Measurements from ENCODE around the gene NPAS3.

DNA sequence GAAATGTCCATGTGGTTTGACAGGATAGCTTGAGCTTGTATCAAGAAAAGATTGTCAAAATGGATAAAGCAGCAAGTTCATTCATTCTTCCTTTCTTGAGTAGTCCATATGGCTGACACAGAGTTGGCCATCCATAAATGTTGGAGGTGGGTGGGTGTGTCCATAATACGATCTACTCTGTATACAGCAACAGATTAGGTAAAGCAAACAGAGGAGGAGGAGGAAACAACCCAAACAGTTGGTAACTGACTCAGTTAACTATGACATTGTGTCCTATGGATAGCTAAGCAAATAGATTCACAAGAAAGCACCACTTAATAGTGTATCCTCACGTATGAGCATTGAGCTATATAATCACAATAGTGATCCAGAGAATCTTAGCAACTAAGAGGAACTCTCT is 868.2 kb downstream of the NPAS3 start:
- no peak for TF ChIP-seq EP300 (IDR thresholded peaks at IDR 0.05; ENCODE audit: borderline replicate concordance in 1 of 2, low read depth in 2 of 2, low read length in 2 of 2)
- TF ChIP-seq POLR2AphosphoS5 (IDR thresholded peaks at IDR 0.05; ENCODE audit: low read depth, low read length): no peak
- TF ChIP-seq JUND (IDR thresholded peaks at IDR 0.05; ENCODE audit: low read length): no peak
- TF ChIP-seq POLR2A (IDR thresholded peaks at IDR 0.05; ENCODE audit: control extremely low read depth in 1 of 2, low read depth in 2 of 2, low read length in 2 of 2): no peak
- no peak for TF ChIP-seq CBX8 (IDR thresholded peaks at IDR 0.05; ENCODE audit: borderline replicate concordance, low read depth, low read length)
- TF ChIP-seq CEBPB (IDR thresholded peaks at IDR 0.05; ENCODE audit: low read depth, low read length): no peak
- TF ChIP-seq EZH2 (IDR thresholded peaks at IDR 0.05; ENCODE audit: low read depth, low read length, severe bottlenecking): no peak
- TF ChIP-seq, protein P1, sequence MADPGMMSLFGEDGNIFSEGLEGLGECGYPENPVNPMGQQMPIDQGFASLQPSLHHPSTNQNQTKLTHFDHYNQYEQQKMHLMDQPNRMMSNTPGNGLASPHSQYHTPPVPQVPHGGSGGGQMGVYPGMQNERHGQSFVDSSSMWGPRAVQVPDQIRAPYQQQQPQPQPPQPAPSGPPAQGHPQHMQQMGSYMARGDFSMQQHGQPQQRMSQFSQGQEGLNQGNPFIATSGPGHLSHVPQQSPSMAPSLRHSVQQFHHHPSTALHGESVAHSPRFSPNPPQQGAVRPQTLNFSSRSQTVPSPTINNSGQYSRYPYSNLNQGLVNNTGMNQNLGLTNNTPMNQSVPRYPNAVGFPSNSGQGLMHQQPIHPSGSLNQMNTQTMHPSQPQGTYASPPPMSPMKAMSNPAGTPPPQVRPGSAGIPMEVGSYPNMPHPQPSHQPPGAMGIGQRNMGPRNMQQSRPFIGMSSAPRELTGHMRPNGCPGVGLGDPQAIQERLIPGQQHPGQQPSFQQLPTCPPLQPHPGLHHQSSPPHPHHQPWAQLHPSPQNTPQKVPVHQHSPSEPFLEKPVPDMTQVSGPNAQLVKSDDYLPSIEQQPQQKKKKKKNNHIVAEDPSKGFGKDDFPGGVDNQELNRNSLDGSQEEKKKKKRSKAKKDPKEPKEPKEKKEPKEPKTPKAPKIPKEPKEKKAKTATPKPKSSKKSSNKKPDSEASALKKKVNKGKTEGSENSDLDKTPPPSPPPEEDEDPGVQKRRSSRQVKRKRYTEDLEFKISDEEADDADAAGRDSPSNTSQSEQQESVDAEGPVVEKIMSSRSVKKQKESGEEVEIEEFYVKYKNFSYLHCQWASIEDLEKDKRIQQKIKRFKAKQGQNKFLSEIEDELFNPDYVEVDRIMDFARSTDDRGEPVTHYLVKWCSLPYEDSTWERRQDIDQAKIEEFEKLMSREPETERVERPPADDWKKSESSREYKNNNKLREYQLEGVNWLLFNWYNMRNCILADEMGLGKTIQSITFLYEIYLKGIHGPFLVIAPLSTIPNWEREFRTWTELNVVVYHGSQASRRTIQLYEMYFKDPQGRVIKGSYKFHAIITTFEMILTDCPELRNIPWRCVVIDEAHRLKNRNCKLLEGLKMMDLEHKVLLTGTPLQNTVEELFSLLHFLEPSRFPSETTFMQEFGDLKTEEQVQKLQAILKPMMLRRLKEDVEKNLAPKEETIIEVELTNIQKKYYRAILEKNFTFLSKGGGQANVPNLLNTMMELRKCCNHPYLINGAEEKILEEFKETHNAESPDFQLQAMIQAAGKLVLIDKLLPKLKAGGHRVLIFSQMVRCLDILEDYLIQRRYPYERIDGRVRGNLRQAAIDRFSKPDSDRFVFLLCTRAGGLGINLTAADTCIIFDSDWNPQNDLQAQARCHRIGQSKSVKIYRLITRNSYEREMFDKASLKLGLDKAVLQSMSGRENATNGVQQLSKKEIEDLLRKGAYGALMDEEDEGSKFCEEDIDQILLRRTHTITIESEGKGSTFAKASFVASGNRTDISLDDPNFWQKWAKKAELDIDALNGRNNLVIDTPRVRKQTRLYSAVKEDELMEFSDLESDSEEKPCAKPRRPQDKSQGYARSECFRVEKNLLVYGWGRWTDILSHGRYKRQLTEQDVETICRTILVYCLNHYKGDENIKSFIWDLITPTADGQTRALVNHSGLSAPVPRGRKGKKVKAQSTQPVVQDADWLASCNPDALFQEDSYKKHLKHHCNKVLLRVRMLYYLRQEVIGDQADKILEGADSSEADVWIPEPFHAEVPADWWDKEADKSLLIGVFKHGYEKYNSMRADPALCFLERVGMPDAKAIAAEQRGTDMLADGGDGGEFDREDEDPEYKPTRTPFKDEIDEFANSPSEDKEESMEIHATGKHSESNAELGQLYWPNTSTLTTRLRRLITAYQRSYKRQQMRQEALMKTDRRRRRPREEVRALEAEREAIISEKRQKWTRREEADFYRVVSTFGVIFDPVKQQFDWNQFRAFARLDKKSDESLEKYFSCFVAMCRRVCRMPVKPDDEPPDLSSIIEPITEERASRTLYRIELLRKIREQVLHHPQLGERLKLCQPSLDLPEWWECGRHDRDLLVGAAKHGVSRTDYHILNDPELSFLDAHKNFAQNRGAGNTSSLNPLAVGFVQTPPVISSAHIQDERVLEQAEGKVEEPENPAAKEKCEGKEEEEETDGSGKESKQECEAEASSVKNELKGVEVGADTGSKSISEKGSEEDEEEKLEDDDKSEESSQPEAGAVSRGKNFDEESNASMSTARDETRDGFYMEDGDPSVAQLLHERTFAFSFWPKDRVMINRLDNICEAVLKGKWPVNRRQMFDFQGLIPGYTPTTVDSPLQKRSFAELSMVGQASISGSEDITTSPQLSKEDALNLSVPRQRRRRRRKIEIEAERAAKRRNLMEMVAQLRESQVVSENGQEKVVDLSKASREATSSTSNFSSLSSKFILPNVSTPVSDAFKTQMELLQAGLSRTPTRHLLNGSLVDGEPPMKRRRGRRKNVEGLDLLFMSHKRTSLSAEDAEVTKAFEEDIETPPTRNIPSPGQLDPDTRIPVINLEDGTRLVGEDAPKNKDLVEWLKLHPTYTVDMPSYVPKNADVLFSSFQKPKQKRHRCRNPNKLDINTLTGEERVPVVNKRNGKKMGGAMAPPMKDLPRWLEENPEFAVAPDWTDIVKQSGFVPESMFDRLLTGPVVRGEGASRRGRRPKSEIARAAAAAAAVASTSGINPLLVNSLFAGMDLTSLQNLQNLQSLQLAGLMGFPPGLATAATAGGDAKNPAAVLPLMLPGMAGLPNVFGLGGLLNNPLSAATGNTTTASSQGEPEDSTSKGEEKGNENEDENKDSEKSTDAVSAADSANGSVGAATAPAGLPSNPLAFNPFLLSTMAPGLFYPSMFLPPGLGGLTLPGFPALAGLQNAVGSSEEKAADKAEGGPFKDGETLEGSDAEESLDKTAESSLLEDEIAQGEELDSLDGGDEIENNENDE (IDR thresholded peaks at IDR 0.05; ENCODE audit: insufficient replicate concordance, low read length): no peak
- TF ChIP-seq, protein P2, sequence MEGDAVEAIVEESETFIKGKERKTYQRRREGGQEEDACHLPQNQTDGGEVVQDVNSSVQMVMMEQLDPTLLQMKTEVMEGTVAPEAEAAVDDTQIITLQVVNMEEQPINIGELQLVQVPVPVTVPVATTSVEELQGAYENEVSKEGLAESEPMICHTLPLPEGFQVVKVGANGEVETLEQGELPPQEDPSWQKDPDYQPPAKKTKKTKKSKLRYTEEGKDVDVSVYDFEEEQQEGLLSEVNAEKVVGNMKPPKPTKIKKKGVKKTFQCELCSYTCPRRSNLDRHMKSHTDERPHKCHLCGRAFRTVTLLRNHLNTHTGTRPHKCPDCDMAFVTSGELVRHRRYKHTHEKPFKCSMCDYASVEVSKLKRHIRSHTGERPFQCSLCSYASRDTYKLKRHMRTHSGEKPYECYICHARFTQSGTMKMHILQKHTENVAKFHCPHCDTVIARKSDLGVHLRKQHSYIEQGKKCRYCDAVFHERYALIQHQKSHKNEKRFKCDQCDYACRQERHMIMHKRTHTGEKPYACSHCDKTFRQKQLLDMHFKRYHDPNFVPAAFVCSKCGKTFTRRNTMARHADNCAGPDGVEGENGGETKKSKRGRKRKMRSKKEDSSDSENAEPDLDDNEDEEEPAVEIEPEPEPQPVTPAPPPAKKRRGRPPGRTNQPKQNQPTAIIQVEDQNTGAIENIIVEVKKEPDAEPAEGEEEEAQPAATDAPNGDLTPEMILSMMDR (IDR thresholded peaks at IDR 0.05; ENCODE audit: control extremely low read depth in 1 of 3, insufficient read depth in 1 of 3, low read depth in 1 of 3, low read length in 3 of 3): no peak
- no peak for TF ChIP-seq GTF2F1 (IDR thresholded peaks at IDR 0.05; ENCODE audit: borderline replicate concordance, low read depth, low read length)
- TF ChIP-seq TEAD4 (IDR thresholded peaks at IDR 0.05; ENCODE audit: low read depth, low read length): no peak
- no peak for TF ChIP-seq NRF1 (IDR thresholded peaks at IDR 0.05; ENCODE audit: low read depth, low read length)
- TF ChIP-seq CHD2 (IDR thresholded peaks at IDR 0.05; ENCODE audit: low read length): no peak

Data from H1 (cell line).